NCI-H69 (cell line): ENCODE data around the gene SOX5.

Source experiments
- DNase-seq: peaks from one replicate; lab custom pipeline; 2025; lab: John Stamatoyannopoulos, UW

The SOX5 gene

GRCh38 chr12:23949348-23950209, at the start of gene SOX5:
Gene SOX5, minus strand, starts transcription at chr12:23949670. Its CDS starts 69 bp downstream, at chr12:23949601.
- DNase-seq = peak; percentile 87

GRCh38 chr12:23987046-23987445, 37.6 kb upstream of the SOX5 start:
- DNase-seq = no peak

GRCh38 chr12:23980826-23981225, 31.4 kb upstream of the SOX5 start:
- DNase-seq = no peak

GRCh38 chr12:23964812-23965211, 15.3 kb upstream of the SOX5 start:
- DNase-seq = no peak

GRCh38 chr12:23959826-23960225, 10.4 kb upstream of the SOX5 start:
- DNase-seq = peak; percentile 8

GRCh38 chr12:23954332-23954731, 4.9 kb upstream of the SOX5 start:
- peak; percentile 6 for DNase-seq

GRCh38 chr12:23952071-23952470, 2.6 kb upstream of the SOX5 start:
- peak; percentile 76 for DNase-seq

GRCh38 chr12:23950775-23951451, 1.4 kb upstream of the SOX5 start:
- peak; percentile 81 for DNase-seq

- DNase-seq = peak; percentile 70
Observed at GRCh38 chr12:23950210-23950774, 822 bp upstream of the SOX5 start.

- peak; percentile 26 for DNase-seq
Observed at GRCh38 chr12:23948291-23948690, 1.2 kb downstream of the SOX5 start.

- DNase-seq = peak; percentile 22
Observed at GRCh38 chr12:23947395-23947794, 2.1 kb downstream of the SOX5 start.

GRCh38 chr12:23945249-23945648, 4.2 kb downstream of the SOX5 start:
- DNase-seq = peak; percentile 37

GRCh38 chr12:23944067-23944466, 5.4 kb downstream of the SOX5 start:
- peak; percentile 41 for DNase-seq

- DNase-seq = no peak
Observed at GRCh38 chr12:23942841-23943240, 6.6 kb downstream of the SOX5 start.

- DNase-seq = no peak
Observed at GRCh38 chr12:23941780-23942179, 7.7 kb downstream of the SOX5 start.

- no peak for DNase-seq
Observed at GRCh38 chr12:23938422-23938821, 11.0 kb downstream of the SOX5 start.

GRCh38 chr12:23931176-23931575, 18.3 kb downstream of the SOX5 start:
- no peak for DNase-seq

GRCh38 chr12:23930599-23930998, 18.9 kb downstream of the SOX5 start:
- DNase-seq = no peak

- DNase-seq = peak; percentile 25
Observed at GRCh38 chr12:23929906-23930305, 19.6 kb downstream of the SOX5 start.

- peak; percentile 21 for DNase-seq
Observed at GRCh38 chr12:23927907-23928306, 21.6 kb downstream of the SOX5 start.

GRCh38 chr12:23921099-23921856, 28.2 kb downstream of the SOX5 start:
- DNase-seq = no peak

GRCh38 chr12:23911574-23911973, 37.9 kb downstream of the SOX5 start:
- DNase-seq = no peak
